ENCODE data around the gene SIGLEC12.

DNA sequence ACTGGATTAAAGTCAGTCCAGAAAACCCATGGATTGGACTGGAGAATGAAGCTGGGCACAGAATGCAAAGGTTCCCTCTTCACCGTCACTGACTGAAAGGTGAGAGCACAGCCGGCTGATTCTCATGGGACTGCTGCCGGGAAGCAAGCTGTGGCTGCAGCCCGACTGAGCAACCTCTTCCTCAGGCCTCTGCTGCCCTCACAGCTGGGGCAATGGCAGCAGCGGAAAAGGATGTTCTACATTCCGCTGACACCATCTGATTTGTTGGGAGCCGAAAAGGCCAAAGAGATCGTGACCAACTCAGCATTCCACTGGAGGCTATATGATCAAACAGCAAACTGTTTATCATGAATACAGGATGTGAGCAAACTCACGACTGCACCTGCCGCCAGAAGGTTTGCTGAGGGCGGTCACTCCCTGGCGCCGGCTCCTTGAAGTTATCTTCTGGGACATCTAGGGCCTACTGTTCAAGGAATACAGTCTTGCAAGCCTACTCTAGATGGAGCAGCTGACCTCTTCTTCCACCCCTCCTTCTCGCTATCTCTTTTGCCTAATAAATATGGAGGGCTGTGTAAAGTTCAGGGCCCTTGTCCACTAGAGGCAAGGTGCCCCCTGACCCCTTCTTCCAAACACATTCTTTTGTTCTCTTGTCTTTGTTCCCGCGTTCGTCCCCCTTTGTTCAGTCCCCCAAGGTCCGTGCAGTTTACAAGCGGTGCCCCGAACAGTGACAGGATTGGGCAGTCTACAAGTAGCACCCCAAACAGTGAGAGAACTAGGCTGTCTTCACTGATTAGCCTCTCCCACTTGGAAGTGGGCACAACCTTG, 49.5 kb upstream of the SIGLEC12 start:
- TF ChIP-seq, protein P1, sequence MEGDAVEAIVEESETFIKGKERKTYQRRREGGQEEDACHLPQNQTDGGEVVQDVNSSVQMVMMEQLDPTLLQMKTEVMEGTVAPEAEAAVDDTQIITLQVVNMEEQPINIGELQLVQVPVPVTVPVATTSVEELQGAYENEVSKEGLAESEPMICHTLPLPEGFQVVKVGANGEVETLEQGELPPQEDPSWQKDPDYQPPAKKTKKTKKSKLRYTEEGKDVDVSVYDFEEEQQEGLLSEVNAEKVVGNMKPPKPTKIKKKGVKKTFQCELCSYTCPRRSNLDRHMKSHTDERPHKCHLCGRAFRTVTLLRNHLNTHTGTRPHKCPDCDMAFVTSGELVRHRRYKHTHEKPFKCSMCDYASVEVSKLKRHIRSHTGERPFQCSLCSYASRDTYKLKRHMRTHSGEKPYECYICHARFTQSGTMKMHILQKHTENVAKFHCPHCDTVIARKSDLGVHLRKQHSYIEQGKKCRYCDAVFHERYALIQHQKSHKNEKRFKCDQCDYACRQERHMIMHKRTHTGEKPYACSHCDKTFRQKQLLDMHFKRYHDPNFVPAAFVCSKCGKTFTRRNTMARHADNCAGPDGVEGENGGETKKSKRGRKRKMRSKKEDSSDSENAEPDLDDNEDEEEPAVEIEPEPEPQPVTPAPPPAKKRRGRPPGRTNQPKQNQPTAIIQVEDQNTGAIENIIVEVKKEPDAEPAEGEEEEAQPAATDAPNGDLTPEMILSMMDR (IDR thresholded peaks at IDR 0.05; ENCODE audit: low read length), result no peak
- no peak for TF ChIP-seq EZH2 (IDR thresholded peaks at IDR 0.05; ENCODE audit: borderline replicate concordance, low read length)
